Mucosa of stomach (tissue), 1 donor: Measurements from ENCODE around the gene FHIP1A.
"Not testable (repeated sequence)": the region's sequence is repeated elsewhere in the genome, so short reads cannot be mapped to it uniquely, and the experiment has no call there.

Experiments used
- H3K27me3 ChIP-seq: one replicate; pipeline ENCODE4 v1.7.0; 2013; ENCODE audit warnings: mild to moderate bottlenecking, low read length; ENCODE audit not compliant: control insufficient read depth, insufficient read depth
- H3K36me3 ChIP-seq: one replicate; pipeline ENCODE4 v1.7.0; 2013; ENCODE audit warnings: low read length; ENCODE audit not compliant: control insufficient read depth, insufficient read depth
- H3K4me1 ChIP-seq: one replicate; pipeline ENCODE4 v1.7.0; 2013; ENCODE audit warnings: mild to moderate bottlenecking, low read length; ENCODE audit not compliant: control insufficient read depth, insufficient read depth
- H3K4me3 ChIP-seq: one replicate; pipeline ENCODE4 v1.7.0; 2013; ENCODE audit warnings: low read length
- H3K9ac ChIP-seq: one replicate; pipeline ENCODE4 v1.7.0; 2013; ENCODE audit warnings: mild to moderate bottlenecking, low read length, moderate library complexity
- H3K9me3 ChIP-seq: one replicate; pipeline ENCODE4 v1.7.0; 2013; ENCODE audit warnings: mild to moderate bottlenecking, low read length, moderate library complexity; ENCODE audit not compliant: control insufficient read depth
- donor health status: Pancreatic carcinoma.

Gene FHIP1A

DNA sequence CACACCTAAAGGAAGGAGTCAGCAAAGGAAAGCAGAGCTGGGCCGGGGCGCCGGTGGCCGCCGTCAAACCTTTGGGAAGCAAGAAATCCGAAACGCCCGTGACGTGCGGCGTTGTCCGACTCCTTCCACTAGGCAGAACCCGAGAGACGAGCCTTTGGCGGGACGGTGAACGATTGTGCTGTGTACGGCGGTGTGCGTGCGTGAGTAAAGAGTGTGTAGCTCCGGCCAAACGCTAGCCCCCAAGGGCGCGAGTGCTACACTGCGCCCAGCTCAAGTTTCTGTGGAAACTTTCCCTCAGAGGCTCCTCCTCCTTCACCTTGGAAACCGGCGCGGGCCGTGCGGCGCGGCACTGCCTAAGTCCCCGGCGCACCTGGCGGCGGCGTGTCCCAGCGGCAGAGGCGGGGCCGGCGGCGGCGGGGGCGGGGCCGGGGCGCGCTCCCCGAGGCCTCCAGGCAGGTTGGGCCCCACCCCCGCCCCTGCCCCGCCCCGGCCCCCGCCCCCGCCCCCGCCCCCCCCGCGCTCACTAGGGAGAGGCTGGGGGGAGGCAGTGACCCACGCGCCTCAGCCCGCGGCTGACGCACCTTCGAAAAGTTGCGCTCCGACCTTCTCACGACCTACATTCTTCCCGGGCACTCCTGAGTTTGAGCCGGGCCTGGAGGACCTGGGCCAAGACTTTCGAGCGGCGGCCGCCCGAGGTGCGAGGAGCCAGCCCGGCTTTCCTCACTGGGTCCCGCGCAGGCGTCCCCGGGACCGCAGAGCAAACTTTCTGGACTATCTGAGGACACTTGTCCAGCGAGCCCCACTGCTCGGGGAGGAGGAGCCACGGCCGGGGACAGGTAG, at the start of gene FHIP1A:
Gene FHIP1A (plus strand): TSS at position 547 of the 840 bp plus-strand sequence. CDS start 157,084 bp downstream, outside the sequence.
- peak within 1 kb of the TSS; percentile 56 for H3K4me3 ChIP-seq
- no peaks in the 10 kb centered on the region for H3K36me3 ChIP-seq
- H3K27me3 ChIP-seq: no peaks in the 10 kb centered on the region
- H3K9ac ChIP-seq: peak within 1 kb of the TSS; percentile 81
- no peaks in the 10 kb centered on the region for H3K4me1 ChIP-seq
- no peaks in the 10 kb centered on the region for H3K9me3 ChIP-seq

DNA sequence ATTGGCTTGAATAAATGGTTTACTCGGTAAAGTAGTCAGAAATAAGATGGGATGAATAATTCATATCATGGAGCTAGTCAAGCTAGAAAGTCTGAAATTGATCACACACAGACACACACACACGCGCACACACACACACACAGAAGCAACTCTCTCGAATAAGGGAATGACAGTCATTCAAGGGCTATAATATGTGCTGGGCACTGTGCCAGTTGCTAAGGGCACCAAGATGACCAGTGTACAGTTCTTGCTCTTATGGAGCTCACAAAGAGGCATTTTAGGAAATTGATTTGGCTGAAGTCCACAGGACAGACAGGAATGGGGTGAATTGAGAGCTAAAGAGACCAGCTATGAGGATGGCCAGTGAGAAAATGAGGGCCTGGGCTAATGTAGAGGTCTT, 49.4 kb upstream of the FHIP1A start:
- Histone ChIP-seq H3K9ac (no peak overlapping the region), H3K4me1 (no peaks in the 10 kb centered on the region), H3K27me3 (peaks cover 4% of the 10 kb centered on the region), H3K36me3 (no peaks in the 10 kb centered on the region), H3K4me3 (no peak overlapping the region), H3K9me3 (no peaks in the 10 kb centered on the region)

DNA sequence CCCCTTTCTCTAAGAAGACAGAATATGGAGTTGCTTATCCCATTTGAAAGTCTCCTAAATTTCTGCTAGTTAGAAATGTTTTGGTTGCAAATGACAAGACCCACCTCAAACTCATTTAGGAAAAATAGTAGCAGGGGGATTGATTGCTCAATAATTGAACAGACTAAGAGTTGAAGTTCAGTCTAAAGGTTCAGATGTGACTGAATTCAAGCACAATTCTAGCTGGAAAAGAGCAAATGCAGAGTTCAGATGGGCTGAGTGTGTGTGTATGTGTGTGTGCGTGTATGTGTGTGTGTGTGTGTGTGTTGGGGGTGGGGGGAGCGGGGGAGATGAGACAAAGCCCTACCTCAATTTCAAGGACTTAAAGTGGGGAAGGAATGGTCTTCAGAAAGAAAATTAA, 47.9 kb upstream of the FHIP1A start:
- Histone ChIP-seq H3K27me3 (peaks cover 4% of the 10 kb centered on the region), H3K4me3 (no peak overlapping the region), H3K36me3 (no peaks in the 10 kb centered on the region), H3K9ac (no peak overlapping the region), H3K9me3 (no peaks in the 10 kb centered on the region), H3K4me1 (no peaks in the 10 kb centered on the region)

DNA sequence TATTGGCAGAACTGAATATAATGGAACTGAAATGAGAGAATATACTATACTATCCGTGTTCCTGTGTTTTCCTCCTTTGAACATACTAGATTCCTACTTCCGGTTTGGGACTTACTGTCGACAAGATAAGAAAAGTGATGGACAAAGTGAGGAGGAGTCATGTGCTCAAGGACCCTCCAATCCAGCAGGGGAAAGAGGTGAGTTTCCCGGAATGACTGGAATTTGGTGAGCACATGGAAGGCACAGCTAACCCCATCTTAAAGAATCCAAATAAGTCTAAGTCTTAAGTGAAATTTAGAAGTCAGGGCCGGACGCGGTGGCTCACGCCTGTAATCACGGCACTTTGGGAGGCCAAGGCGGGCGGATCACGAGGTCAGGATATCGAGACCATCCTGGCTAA, 47.0 kb upstream of the FHIP1A start:
- H3K36me3 ChIP-seq: no peaks in the 10 kb centered on the region
- H3K4me3 ChIP-seq: no peak overlapping the region
- H3K9me3 ChIP-seq: no peaks in the 10 kb centered on the region
- no peaks in the 10 kb centered on the region for H3K4me1 ChIP-seq
- no peaks in the 10 kb centered on the region for H3K27me3 ChIP-seq
- no peak overlapping the region for H3K9ac ChIP-seq

DNA sequence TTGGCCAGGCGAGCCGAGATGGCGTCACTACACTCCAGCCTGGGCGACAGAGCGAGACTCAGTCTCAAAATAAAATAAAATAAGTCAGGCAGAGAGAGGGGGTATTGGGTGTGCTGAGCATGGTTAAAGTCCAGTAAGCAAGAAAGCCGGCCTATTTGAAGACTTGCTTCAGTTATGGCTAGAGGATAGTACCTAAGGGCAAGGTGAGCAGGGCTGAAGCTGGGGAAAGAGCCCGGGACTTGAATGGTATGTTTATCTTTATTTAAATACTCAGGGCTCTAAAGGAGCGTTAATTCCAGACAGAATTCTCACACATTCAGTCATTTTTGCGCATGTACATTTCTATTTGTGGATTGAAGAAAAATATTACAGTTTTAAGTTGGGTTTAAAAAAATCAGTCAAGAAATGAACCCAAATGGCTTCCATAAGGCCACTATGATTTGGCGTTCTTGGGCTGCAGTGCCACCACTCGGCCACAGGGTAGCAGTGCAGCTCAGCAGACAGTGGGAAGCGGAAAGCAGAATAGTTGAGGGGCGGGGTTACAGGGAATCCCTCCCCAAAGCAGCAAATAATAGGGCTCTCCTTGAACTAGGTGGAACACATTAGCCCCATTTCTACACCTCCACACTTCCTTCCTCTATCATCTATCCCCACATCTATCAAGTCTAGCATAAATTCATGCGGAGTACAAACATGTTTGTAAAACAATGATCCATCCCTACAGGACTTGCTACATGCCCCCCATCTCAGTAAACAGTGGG, 46.4 kb upstream of the FHIP1A start:
- Histone ChIP-seq H3K9ac (no peak overlapping the region), H3K36me3 (no peaks in the 10 kb centered on the region), H3K9me3 (no peaks in the 10 kb centered on the region), H3K27me3 (no peaks in the 10 kb centered on the region), H3K4me1 (no peaks in the 10 kb centered on the region), H3K4me3 (no peak overlapping the region)

DNA sequence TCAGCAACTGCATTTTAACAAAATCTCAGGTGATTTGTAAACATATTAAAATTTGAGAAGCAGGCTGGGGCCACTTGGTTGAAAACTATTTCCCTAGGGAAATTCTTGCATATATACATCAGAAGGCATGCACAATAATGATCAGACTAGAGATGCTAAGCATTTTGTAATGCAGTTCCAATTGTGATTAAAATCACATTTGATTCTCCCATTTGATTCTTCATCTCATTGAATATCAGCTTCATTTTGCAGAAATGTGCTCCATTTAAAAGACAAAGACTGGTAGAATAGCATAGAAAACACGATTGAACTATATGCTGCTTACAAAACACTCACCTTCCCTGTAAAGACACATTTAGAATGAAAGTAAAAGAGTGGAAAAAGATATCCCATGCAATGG, 32.4 kb upstream of the FHIP1A start:
- H3K9ac ChIP-seq: no peak overlapping the region
- H3K4me3 ChIP-seq: no peak overlapping the region
- H3K27me3 ChIP-seq: no peaks in the 10 kb centered on the region
- no peaks in the 10 kb centered on the region for H3K4me1 ChIP-seq
- no peaks in the 10 kb centered on the region for H3K9me3 ChIP-seq
- no peaks in the 10 kb centered on the region for H3K36me3 ChIP-seq

DNA sequence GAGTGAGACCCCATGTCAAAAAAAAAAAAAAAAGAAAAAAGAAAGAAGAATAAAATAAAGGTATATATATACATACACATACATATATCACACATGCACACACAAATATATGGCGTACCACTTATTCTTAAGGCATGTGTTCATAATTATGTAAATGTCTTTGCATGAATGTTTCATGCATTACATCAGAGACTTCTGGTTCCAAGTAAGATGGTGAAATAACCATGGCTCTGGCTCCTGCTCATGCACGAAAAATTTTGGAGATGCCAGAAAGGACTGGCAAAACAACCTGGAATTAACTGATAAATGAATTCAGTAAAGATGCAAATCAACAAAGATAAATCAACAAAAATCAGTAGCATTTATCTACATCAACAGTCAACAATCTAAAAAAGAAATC, 19.7 kb upstream of the FHIP1A start:
- Histone ChIP-seq H3K4me1 (no peaks in the 10 kb centered on the region), H3K4me3 (no peak overlapping the region), H3K27me3 (no peaks in the 10 kb centered on the region)

DNA sequence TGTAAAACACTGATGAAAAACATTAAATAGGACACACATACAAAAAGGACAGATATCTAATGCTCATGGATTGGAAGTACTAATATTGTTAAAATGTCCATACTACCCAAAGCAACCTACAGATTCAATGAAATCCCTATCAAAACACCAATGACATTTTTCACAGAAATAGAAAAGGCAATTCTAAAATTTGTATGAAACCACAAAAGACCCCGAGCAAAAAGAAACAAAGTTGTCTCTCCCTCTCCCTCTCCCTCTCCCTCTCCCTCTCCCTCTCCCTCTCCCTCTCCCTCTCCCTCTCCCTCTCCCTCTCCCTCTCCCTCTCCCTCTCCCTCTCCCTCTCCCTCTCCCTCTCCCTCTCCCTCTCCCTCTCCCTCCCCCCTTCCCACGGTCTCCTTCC, 19.2 kb upstream of the FHIP1A start:
- not testable (repeated sequence) for H3K36me3 ChIP-seq, H3K4me1 ChIP-seq, H3K9me3 ChIP-seq, H3K9ac ChIP-seq, H3K27me3 ChIP-seq, H3K4me3 ChIP-seq

More for the DNA sequence above, 19.7 kb upstream of the FHIP1A start:
- no peaks in the 10 kb centered on the region for H3K9me3 ChIP-seq
- H3K9ac ChIP-seq: no peak overlapping the region
- H3K36me3 ChIP-seq: no peaks in the 10 kb centered on the region

DNA sequence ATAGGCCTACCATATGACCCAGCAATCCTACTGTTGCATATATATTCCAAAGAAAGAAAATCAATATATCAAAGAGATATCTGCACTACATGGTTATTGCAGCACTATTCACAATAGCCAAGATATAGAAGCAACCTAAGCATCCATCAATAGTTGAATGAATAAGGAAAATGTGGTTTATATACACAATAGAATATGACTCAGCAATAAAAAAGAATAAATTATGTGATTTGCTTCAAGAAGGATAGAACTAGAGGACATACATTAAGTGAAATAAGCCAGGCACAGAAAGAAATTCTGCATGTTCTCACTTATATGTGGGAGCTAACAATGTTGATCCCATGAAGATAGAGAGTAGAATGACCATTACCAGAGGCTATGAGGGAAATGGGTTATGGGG, 13.1 kb upstream of the FHIP1A start:
- H3K36me3 ChIP-seq: no peaks in the 10 kb centered on the region
- no peaks in the 10 kb centered on the region for H3K9me3 ChIP-seq
- H3K4me1 ChIP-seq: no peaks in the 10 kb centered on the region
- no peak overlapping the region for H3K4me3 ChIP-seq
- no peaks in the 10 kb centered on the region for H3K27me3 ChIP-seq
- H3K9ac ChIP-seq: no peak overlapping the region

DNA sequence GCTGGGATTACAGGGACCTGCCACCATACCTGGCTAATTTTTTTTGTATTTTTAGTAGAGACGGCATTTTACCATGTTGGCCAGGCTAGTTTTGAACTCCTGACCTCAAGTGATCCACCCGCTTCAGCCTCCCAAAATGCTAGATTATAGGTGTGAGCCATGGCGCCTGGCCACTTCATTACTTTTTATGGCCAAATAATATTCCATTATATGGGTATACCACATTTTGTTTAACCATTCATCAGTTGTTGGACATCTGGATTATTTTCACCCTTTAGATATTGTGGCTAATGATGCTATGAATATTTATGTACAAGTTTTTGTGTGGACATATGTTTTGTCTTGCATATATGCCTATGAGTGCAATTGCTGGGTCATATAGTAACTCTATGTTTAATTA, 8.6 kb upstream of the FHIP1A start:
- Histone ChIP-seq H3K27me3 (no peaks in the 10 kb centered on the region), H3K4me1 (no peaks in the 10 kb centered on the region), H3K9ac (no peak overlapping the region), H3K36me3 (no peaks in the 10 kb centered on the region), H3K9me3 (no peaks in the 10 kb centered on the region), H3K4me3 (no peak overlapping the region)

DNA sequence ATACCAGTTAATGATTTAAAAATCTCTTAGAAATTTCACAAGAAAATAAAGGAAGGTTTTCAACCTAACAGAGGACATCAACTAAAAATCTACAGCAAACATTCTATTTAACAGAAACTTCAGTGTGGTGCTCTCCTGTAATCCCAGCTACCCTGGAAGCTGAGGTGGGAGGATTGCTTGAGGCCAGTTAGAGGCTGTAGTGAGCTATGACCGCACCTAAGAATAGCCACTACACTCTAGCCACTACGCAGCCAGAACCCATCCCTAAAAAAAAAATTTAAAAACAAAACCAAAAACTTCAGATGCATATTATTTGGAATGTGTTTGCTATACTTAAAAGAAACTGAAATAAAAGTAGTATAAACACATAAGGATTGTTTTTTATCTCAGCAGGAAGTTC, 7.2 kb upstream of the FHIP1A start:
- Histone ChIP-seq H3K9me3 (no peaks in the 10 kb centered on the region), H3K4me3 (no peak overlapping the region), H3K36me3 (no peaks in the 10 kb centered on the region), H3K9ac (no peak overlapping the region), H3K27me3 (no peaks in the 10 kb centered on the region), H3K4me1 (no peaks in the 10 kb centered on the region)

DNA sequence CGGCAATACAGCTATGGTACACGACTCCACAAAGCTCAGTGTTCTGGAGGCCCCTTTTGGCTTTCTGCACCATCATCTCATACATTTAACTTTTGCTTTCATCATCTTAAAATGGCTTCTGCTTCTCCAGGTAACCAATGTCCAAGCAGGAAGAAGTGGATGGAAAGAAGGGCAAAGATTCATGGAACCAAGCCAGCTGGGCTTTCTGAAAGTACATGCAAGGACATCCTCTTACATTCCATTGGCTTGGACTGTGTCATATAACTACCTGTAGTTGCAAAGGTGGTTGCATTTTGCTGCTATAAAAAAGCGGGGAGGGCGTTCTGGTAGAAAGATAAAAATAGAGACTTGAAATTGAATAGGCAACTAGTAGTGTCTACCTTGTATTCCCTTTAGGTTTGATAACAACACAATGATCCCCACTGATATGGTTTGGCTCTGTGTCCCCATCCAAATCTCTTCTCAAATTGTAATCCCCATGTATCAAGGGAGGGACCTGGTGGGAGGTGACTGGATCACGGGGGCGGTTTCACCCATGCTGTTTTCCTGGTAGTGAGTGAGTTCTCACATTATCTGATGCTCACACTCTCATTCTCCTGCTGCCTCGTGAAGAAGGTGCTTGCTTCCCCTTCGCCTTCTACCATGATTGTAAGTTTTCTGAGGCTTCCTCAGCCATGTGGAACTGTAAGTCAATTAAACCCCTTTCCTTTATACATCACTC, 6.7 kb upstream of the FHIP1A start:
- H3K4me1 ChIP-seq: no peaks in the 10 kb centered on the region
- H3K9ac ChIP-seq: no peak overlapping the region
- H3K9me3 ChIP-seq: no peaks in the 10 kb centered on the region
- no peaks in the 10 kb centered on the region for H3K36me3 ChIP-seq
- no peak overlapping the region for H3K4me3 ChIP-seq
- H3K27me3 ChIP-seq: no peaks in the 10 kb centered on the region
